ENCODE measurements around the gene KCNN1.

Gene KCNN1

DNA sequence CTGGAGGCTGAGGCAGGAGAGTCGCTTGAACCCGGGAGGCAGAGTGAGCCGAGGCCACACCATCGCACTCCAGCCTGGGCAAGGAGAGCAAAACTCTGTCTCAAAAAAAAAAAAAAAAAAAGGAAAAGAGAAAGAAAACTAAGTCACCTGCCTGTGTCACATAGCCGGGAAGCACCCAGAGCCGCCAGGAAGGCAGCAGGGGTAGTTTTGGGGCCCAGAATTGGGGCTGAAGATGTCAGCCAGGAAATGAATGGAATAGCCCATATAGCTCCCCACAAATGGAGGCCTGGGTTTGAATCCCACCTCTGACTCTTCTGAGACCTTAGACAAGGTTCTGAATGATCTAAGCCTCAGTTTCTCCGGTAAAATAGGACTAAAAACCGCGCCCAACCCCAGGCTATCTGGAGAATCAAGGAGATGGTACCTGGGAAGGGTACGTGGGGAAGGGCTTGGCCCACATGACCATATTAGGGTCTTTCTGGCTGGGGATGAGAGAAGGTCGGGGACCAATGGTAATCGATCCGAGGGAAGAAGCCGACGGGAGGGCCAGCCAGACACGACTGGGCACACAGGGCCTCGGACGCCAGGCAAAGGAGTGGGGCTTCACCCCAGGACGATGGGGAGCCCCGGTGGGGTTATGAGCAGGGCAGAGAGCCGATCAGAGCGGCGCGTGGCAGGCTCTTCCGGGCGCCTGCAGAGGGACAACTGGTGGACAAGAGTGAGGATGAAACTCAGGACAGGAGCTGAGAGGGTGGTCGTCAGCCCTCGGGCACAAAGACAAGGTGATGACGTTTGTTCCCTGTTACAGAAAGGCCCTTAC lies 19.7 kb upstream of the KCNN1 start:
- H3K4me3 ChIP-seq (ENCODE audit: low read depth, low read length) = peak overlapping the region; percentile 53
- DNase-seq (ENCODE audit: low read depth) = no peak

DNA sequence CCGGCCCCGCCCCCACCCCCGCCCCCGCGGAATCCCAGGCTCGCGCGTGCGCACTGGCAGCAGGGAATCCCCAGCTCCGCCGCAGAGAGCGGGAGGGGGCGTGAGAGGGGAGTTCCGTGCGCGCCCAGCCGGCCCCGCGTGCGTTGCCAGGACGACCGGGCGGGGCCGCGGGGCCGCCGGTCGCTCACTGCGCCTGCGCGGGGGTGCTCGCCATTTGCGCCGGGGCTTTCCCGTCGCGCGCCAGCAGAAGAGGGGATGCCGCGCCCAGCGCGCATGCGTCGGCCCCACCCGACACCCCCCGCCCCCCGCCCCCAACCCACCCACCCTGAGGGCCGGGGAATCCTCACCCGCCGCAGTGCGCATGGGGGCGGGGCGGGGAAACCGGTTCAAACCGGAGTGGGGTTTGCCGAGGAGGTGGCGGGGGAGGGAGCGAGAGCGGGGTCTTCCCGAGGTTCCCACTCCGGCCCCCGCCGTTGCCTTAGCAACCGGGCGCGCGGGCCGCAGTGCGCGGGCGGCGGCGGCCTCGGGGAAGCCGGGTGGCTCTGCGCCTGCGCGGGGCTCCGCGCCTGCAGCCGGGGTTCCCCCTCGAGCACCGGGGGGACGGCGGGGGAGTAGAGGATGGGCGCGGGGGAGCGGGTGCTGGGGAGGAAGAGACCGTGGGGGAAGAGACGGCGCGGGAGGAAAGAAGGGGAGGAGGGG lies 18.9 kb upstream of the KCNN1 start:
- peak; percentile 63 for DNase-seq (ENCODE audit: low read depth)
- peak overlapping the region; percentile 53 for H3K4me3 ChIP-seq (ENCODE audit: low read depth, low read length)

DNA sequence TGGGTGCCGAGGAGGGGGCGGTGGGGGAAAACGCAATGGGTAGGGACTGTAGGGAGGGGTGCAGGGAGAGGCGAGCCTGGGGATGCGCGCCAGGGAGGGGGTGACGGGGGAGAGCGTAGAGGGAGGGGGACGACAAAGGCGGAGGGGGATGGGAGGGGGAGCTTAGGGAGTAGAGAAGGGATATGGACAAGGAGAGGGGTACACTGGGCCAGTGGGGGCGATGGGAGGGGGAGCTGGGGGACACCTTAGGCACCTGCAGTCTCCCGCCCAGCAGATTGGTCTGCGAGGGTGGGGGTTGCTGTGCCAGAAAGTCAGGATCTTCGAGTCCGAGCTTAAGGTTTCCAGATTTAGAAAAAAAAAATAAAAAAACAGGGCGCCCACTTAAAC lies 18.4 kb upstream of the KCNN1 start:
- no peak for DNase-seq (ENCODE audit: low read depth)
- peak overlapping the region; percentile 44 for H3K4me3 ChIP-seq (ENCODE audit: low read depth, low read length)

GRCh38 chr19:17948931-17949930 lies 17.7 kb upstream of the KCNN1 start:
- no peak for DNase-seq (ENCODE audit: low read depth)
- peak overlapping the region; percentile 44 for H3K4me3 ChIP-seq (ENCODE audit: low read depth, low read length)

DNA sequence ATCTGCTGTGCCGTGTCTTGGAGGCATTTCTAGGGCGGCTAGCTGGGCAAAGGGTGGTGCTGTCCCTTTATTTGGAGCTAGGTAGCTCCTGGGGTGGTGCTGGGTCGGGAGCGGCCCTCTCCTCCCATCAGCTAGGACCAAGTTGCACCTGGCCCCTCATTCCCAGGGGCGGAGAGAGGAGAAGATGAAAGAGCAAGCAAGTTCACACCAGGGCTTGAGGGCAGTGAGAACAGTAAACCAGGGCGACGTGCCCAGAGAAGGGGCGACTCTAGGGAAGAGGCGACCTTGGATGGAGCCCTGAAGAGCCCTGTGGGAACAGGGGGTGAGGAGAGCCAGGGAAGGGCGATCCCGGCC lies 17.0 kb upstream of the KCNN1 start:
- no peak overlapping the region for H3K4me3 ChIP-seq (ENCODE audit: low read depth, low read length)
- DNase-seq (ENCODE audit: low read depth) = no peak

DNA sequence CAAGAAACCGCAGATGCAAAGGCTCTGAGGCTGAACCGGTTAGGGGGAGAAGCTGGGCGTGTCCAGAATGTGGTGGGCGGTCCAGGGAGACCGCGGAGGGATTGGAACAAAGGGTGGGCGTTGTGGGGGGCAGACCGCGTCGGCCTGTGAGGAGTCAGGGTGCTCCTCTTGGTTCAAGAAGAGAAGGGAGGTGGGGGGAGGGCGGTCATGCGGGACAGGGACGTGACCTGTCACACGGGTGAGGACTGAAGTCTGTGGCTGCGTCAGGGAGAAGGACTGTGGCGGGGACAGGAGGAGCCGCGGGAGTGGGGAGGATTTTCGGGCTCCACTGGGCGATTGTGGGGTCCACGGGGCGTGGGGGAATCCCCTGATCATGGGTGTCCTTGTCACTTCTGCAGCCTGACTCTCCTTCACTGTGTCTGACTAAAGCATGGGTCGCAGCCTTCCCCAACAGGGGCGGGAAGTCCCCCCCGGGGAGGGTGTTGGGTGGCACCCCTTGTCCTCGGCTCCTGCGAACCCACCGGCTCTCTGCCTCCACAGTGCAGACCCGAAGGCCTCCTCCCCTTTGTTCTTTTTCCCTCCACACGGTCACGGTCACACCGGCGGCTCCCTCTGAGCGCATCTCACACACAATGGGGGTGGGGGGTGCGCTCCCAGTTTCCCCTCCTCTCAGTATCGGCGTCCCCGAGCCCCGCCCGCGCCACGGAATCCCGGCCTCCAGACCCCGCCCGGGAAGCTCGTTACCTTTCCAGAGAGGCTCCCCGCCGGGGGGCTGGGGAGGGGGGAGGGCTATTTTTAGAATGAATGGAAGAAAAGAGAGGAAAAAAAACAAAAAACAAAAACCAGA lies 16.4 kb upstream of the KCNN1 start:
- no peak for DNase-seq (ENCODE audit: low read depth)
- H3K4me3 ChIP-seq (ENCODE audit: low read depth, low read length) = no peak overlapping the region

DNA sequence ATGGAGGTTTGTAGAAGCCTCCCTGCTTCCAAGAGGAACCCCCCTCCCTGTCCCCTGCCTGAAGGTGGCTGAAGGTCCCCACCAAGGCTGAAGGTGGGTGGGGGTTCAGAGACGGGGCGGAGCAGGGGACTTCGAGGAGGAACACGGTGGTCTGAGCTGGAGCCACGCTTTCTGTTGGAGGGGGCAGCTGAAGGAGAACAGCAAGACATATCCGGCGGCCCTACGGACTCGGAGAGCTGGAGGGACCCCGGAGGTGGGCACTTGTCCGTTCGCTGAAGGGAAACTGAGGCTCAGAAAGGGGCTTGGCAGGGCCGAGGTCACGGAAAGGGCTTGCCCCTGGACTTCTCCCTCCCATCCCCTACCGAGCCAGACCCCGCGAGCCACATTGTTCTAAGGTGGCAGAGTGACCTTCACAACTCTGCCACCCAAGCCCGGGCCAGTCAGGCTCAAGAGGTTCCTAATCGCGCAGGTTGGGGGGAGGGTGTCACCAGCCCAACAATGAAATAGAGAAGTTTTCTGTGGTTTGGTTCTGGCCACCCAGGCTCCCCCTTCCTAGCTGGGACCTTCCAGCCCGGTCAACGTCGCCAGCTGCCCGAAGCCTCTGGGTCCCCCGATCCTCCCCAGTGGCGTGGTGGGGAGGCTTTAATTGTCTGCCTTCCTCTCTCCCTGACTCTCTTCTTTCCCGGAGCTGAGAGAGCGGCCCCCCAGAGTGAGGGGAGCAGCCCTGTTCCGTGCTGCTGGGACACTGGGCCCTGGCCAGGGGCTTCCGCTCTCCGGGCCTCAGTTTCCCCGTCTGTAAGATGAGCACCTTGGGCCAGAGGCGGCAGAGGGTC lies 15.5 kb upstream of the KCNN1 start:
- no peak for DNase-seq (ENCODE audit: low read depth)
- H3K4me3 ChIP-seq (ENCODE audit: low read depth, low read length) = no peak overlapping the region

- DNase-seq (ENCODE audit: low read depth) = no peak
- H3K4me3 ChIP-seq (ENCODE audit: low read depth, low read length) = no peak overlapping the region
These were observed 14.6 kb upstream of the KCNN1 start for GRCh38 chr19:17951990-17952976.

DNA sequence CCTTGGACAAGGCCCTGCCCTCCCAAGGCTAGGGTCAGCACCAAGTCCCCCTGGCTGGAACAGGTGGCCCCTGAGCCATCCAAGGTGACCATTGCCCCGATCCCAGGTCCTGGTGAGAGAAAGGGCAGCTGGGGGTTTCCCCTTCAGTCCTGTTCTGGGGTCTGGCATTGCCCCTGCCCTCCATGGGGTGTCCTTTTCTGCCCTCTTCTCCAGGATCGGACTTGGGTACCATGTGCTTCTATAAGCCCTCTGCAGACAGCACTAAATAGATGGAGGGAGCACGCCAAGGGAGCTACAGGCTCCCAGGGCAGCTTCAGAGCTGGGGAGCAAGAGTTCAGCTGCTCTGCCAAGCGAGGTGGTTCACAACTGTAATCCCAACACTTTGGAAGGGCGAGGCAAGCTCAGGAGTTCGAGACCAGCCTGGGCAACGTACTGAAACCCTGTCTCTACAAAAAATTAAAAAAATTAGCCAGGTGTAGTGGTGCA lies 13.5 kb upstream of the KCNN1 start:
- no peak overlapping the region for H3K4me3 ChIP-seq (ENCODE audit: low read depth, low read length)
- no peak for DNase-seq (ENCODE audit: low read depth)

DNA sequence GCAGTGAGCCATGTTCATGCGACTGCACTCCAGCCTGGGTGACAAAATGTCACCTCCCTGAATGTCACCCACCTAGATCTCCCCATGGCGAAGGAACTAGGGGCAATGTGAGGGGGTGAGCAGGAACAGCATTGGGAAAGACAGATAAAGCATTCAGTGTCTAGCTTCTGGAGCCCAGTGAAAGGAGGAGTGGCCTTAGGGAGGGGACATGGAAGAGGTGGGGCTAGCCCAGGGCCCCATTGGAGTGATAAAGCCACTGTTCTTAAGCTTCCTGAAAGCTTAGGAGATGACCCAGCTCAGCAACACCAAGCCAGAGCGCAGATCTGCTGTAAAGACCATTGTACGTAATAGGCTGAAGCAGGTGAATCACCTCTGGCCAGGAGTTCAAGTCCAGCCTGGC lies 13.0 kb upstream of the KCNN1 start:
- DNase-seq (ENCODE audit: low read depth) = no peak
- H3K4me3 ChIP-seq (ENCODE audit: low read depth, low read length) = no peak overlapping the region

GRCh38 chr19:17954401-17954800 lies 12.5 kb upstream of the KCNN1 start:
- H3K4me3 ChIP-seq (ENCODE audit: low read depth, low read length) = no peak overlapping the region

GRCh38 chr19:17957149-17957849 lies 9.6 kb upstream of the KCNN1 start:
- DNase-seq (ENCODE audit: low read depth) = no peak
- no peak overlapping the region for H3K4me3 ChIP-seq (ENCODE audit: low read depth, low read length)

More at GRCh38 chr19:17954401-17954800, 12.5 kb upstream of the KCNN1 start:
- DNase-seq (ENCODE audit: low read depth) = no peak

- DNase-seq (ENCODE audit: low read depth) = no peak
- H3K4me3 ChIP-seq (ENCODE audit: low read depth, low read length) = no peak overlapping the region
These were observed 9.0 kb upstream of the KCNN1 start for GRCh38 chr19:17957885-17958284.

DNA sequence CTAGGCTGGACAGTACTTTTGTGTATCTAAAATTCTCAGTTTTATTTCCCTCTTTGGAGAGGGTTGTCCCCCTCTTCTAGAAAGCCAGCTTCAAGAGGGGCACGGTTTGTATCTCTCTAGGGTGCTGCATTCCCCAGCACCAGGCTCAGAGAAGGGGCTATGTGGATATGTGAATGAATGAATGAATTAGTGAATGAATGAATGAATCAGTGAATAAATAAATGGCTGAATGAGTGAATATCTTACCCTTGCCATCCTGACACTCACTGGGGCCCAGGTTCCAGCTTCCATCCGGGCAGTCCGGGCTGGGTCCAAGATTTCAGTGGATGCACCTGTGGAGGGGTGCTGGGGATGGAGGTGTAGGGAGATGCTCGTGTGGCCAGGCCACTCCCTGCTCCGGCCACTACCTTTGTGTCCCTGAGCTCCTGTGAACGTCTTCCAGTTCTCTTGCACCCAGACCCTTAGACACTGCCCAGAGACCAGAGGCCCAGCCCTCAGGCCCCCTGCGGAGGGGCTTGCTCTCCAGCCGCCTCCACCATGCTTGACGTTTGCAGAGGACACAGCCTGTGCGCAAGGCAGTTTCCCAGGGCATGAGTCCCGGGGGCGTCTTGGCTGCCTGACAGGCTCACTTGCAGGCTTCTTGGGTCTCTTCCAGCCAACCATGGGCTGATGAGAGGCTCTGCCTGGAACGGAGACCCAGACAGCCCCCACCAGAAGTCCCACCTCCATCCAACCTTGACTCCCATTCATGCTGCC lies 2.8 kb upstream of the KCNN1 start:
- no peak for DNase-seq (ENCODE audit: low read depth)
- no peak overlapping the region for H3K4me3 ChIP-seq (ENCODE audit: low read depth, low read length)

- DNase-seq (ENCODE audit: low read depth) = no peak
- no peak overlapping the region for H3K4me3 ChIP-seq (ENCODE audit: low read depth, low read length)
These were observed 1.4 kb upstream of the KCNN1 start for GRCh38 chr19:17965370-17966128.
